KOPT-K1 (cell line): ENCODE results near the gene MPP4.
"Not testable (repeated sequence)": the region's sequence is repeated elsewhere in the genome, so short reads cannot be mapped to it uniquely, and the experiment has no call there.

ENCODE experiments used
- H3K27ac ChIP-seq: fragments of 200-600 bp; sonication (generic); 2 replicates; pipeline ENCODE4 v1.5.1; 2016; ENCODE audit warnings: antibody characterized with exemption, mild to moderate bottlenecking, low read depth, low read length; ENCODE audit not compliant: poor library complexity, severe bottlenecking
- H3K36me3 ChIP-seq: fragments of 200-600 bp; sonication (generic); 2 replicates; pipeline ENCODE4 v1.5.1; 2017; ENCODE audit warnings: antibody characterized with exemption, mild to moderate bottlenecking, low read length, moderate library complexity; ENCODE audit not compliant: insufficient read depth
- H3K9me3 ChIP-seq: fragments of 200-600 bp; sonication (generic); 2 replicates; pipeline ENCODE4 v1.5.1; 2017; ENCODE audit warnings: antibody characterized with exemption, low read length, mild to moderate bottlenecking; ENCODE audit not compliant: insufficient read depth, poor library complexity, severe bottlenecking

MPP4 gene

GRCh38 chr2:201697899-201698298 lies 545 bp downstream of the MPP4 start:
- Histone ChIP-seq H3K27ac (no peak overlapping the region), H3K36me3 (no peaks in the 10 kb centered on the region), H3K9me3 (no peaks in the 10 kb centered on the region)

GRCh38 chr2:201696151-201696659 lies 2.2 kb downstream of the MPP4 start:
- Histone ChIP-seq H3K27ac (no peak overlapping the region), H3K9me3 (no peaks in the 10 kb centered on the region), H3K36me3 (no peaks in the 10 kb centered on the region)

GRCh38 chr2:201685156-201685555 lies 13.3 kb downstream of the MPP4 start:
- no peaks in the 10 kb centered on the region for H3K9me3 ChIP-seq

GRCh38 chr2:201680743-201681142 lies 17.7 kb downstream of the MPP4 start:
- Histone ChIP-seq H3K9me3 (no peaks in the 10 kb centered on the region), H3K27ac (no peak overlapping the region), H3K36me3 (no peaks in the 10 kb centered on the region)

More at GRCh38 chr2:201685156-201685555, 13.3 kb downstream of the MPP4 start:
- Histone ChIP-seq H3K27ac (no peak overlapping the region), H3K36me3 (no peaks in the 10 kb centered on the region)

GRCh38 chr2:201678401-201678800 lies 20.0 kb downstream of the MPP4 start:
- Histone ChIP-seq H3K27ac (no peak overlapping the region), H3K9me3 (no peaks in the 10 kb centered on the region), H3K36me3 (no peaks in the 10 kb centered on the region)

- Histone ChIP-seq H3K36me3 (no peaks in the 10 kb centered on the region), H3K27ac (no peak overlapping the region), H3K9me3 (no peaks in the 10 kb centered on the region)
Measured at GRCh38 chr2:201675454-201675853, 23.0 kb downstream of the MPP4 start.

GRCh38 chr2:201674794-201675193 lies 23.6 kb downstream of the MPP4 start:
- Histone ChIP-seq H3K27ac (no peak overlapping the region), H3K9me3 (no peaks in the 10 kb centered on the region), H3K36me3 (no peaks in the 10 kb centered on the region)

GRCh38 chr2:201674298-201674697 lies 24.1 kb downstream of the MPP4 start:
- H3K36me3 ChIP-seq = no peaks in the 10 kb centered on the region
- H3K9me3 ChIP-seq = no peaks in the 10 kb centered on the region
- no peak overlapping the region for H3K27ac ChIP-seq

- H3K27ac ChIP-seq = no peak overlapping the region
- H3K36me3 ChIP-seq = no peaks in the 10 kb centered on the region
- H3K9me3 ChIP-seq = no peaks in the 10 kb centered on the region
Measured at GRCh38 chr2:201673546-201673945, 24.9 kb downstream of the MPP4 start.

GRCh38 chr2:201671205-201671604 lies 27.2 kb downstream of the MPP4 start:
- H3K36me3 ChIP-seq, H3K9me3 ChIP-seq: not testable (repeated sequence)

GRCh38 chr2:201669865-201670264 lies 28.6 kb downstream of the MPP4 start:
- H3K27ac ChIP-seq = no peak overlapping the region
- no peaks in the 10 kb centered on the region for H3K9me3 ChIP-seq
- H3K36me3 ChIP-seq = no peaks in the 10 kb centered on the region

More at GRCh38 chr2:201671205-201671604, 27.2 kb downstream of the MPP4 start:
- H3K27ac ChIP-seq = not testable (repeated sequence)

GRCh38 chr2:201668402-201668910 lies 30.0 kb downstream of the MPP4 start:
- no peaks in the 10 kb centered on the region for H3K36me3 ChIP-seq
- H3K9me3 ChIP-seq = no peaks in the 10 kb centered on the region
- no peak overlapping the region for H3K27ac ChIP-seq

- Histone ChIP-seq H3K9me3 (no peaks in the 10 kb centered on the region), H3K36me3 (no peaks in the 10 kb centered on the region), H3K27ac (no peak overlapping the region)
Measured at GRCh38 chr2:201664334-201664733, 34.1 kb downstream of the MPP4 start.

GRCh38 chr2:201661366-201661765 lies 37.1 kb downstream of the MPP4 start:
- no peaks in the 10 kb centered on the region for H3K36me3 ChIP-seq
- H3K27ac ChIP-seq = no peak overlapping the region
- no peaks in the 10 kb centered on the region for H3K9me3 ChIP-seq

GRCh38 chr2:201660293-201660895 lies 38.0 kb downstream of the MPP4 start:
- H3K27ac ChIP-seq = no peak overlapping the region
- H3K9me3 ChIP-seq = no peaks in the 10 kb centered on the region
- no peaks in the 10 kb centered on the region for H3K36me3 ChIP-seq

- Histone ChIP-seq H3K36me3 (no peaks in the 10 kb centered on the region), H3K9me3 (no peaks in the 10 kb centered on the region), H3K27ac (no peak overlapping the region)
Measured at GRCh38 chr2:201656740-201657139, 41.7 kb downstream of the MPP4 start.
